HG02759 (cell line): ENCODE results near the gene SNX8.

Experiments used
- ATAC-seq: cut with Tn5 transposase; IDR thresholded peaks from one replicate; pipeline ENCODE4 v1.9.1; 2021; ENCODE audit warnings: mild to moderate bottlenecking, moderate library complexity; ENCODE audit not compliant: unreplicated experiment

The SNX8 gene

DNA sequence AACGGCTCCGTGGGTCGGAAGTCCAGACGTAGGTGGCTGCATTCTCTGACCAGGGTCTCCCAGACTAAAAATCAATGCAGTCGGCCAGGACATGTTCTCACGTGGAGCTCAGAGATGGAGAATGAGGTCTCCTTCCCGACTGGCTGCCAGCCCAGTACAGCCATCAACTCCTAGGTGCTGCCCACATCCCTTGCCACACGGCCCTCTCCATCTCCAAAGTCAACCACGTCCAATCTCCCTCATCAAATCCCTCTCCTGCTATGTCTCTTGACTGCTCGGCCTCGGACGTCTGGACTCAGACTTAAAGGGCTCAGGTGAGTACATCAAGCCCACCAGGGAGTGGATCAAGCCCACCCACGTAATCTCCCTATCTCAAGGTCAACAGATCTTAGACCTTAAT, 88.4 kb downstream of the SNX8 start:
- no peak for ATAC-seq

- no peak for ATAC-seq
Observed at GRCh38 chr7:2225336-2225735, 88.9 kb downstream of the SNX8 start.

- no peak for ATAC-seq
Observed at GRCh38 chr7:2224934-2225333, 89.3 kb downstream of the SNX8 start.

DNA sequence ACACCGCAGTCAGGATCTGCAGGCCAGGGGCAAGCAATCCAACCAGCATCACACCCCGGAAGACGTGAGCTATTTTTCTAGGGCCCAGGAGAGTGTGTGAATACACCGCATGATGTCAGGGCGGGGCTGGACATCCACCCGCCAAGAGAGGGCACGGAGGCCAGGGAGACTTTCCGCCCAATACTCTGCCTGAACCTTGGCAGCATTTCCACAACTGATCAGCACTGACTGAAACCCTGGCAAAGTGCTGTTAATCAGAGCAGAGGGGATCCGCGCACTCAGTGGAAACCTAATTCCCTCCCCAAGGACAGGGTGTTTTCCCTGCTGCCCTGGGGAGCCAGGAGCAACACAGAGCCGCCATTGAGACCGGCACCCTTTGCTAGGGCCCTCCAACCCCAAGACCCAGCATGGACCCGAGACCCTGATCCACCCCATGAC, 89.7 kb downstream of the SNX8 start:
- no peak for ATAC-seq

DNA sequence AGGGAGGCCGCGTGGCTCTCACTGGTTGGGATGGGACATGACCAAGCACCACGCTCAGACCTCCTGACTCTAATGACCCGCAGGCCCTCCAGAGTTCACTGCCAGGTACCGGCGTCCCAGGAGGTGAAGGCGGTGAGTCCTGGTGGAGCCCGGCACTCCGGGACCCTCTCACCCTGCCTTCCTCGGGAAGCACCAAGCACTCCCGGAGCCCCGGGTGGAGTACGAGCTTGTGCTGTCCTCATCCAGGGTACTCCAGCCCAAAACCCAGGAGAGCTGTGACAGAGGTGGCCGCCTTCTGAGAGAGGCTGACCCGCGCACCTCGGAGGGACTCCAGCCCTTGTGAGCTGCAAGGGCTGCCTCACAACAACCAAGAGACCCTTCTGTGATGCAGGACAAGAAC, 90.9 kb downstream of the SNX8 start:
- ATAC-seq, result no peak

DNA sequence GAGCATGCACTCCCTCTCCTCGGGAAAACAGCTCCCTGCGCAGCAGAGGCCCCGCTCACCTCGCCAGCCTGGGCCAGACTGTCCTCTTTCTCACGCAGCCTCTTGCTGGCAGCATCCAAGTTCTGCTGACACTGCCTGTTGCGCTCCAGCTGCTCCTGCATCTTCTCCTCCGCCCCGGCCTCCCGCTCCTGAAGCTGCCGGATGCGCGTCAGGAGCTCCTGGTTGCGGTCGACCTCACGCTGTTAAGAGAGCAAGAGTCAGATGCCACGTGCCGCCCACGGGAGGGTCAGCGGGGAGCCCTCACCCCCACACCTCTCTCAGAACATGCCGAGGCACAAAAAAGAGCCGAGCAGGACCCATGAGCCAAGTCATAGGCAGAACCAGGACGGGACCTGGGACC, 91.7 kb downstream of the SNX8 start:
- ATAC-seq, result no peak

- no peak for ATAC-seq
Observed at GRCh38 chr7:2220954-2221353, 93.3 kb downstream of the SNX8 start.

DNA sequence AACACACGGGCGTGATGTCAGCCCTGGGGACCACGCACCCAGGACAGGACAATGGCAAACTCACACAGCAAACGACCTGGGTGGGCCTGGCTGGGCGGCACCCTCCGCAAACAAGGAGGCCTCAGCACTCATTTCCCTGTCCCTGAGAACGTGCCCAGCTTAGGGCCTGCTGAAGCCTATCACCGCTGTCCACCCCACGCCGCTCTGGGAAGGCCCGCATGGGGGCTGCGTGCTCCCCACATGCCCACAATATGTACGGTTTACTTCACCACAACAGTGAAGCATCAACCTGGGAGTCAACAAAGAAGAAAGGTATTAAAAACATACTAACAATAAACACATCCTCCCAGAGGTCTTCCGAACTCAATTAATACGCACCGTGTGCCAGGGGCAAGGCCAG, 93.7 kb downstream of the SNX8 start:
- no peak for ATAC-seq

DNA sequence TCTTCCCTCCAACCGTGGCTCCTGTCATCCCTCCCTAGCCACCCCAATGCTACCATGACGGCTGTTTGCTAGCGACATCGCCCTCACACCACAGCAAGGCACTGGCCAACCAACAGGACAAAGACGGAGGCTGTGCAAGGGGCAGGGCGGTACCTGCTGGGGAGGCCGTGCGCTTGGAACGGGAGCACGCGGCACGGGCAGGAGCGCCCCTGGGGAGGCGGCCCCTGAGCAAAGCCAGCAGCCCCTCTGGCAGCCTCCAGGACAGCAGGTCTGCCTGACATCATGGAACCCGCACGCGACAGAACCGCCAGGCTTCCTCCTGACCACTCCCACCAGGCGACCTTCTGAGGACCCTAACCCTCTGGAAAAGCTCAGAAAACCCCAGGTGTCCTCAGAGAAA, 94.2 kb downstream of the SNX8 start:
- no peak for ATAC-seq

DNA sequence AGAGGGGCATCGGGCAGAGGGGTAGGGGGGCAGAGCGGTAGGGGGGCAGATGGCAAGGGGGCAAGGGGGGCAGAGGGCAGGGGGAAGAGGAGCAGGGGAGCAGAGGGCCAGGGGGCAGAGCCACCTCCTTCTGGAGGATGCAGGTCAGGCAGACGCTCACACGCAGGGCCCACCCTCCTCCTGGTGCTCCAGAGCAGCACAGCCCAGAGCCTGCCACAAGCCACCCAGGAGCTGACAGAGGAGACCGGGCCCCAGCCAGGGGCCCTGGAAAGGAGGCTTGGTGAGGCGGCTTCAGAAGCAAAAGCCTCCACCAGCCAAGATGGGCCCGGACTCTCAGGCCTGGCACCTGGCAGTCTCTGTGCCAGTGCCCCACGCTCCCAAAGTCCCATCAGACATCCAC, 94.6 kb downstream of the SNX8 start:
- ATAC-seq, result no peak

GRCh38 chr7:2219136-2219535, 95.1 kb downstream of the SNX8 start:
- ATAC-seq, result no peak

GRCh38 chr7:2218444-2218785, 95.8 kb downstream of the SNX8 start:
- no peak for ATAC-seq

GRCh38 chr7:2217716-2218443, 96.4 kb downstream of the SNX8 start:
- ATAC-seq, result no peak

DNA sequence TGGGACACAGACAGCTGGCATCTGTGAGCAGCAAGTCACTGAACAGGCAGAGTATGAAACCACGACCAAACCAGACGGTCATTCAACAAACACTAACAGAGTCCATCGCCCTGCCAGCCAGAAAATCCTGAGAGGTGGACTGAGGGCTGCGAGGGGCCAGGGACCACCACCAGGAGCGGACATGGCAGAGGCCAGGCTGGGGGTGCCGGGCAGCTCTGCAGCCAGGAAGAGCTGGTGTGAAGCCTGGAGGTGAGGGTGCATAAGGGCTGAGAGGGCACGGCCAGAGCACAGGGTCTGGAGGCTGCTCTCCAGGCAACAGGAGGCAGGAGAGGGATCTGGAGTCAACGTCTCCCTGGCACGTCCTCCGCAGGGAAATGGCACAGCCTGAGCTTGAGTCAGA, 97.0 kb downstream of the SNX8 start:
- ATAC-seq, result no peak

DNA sequence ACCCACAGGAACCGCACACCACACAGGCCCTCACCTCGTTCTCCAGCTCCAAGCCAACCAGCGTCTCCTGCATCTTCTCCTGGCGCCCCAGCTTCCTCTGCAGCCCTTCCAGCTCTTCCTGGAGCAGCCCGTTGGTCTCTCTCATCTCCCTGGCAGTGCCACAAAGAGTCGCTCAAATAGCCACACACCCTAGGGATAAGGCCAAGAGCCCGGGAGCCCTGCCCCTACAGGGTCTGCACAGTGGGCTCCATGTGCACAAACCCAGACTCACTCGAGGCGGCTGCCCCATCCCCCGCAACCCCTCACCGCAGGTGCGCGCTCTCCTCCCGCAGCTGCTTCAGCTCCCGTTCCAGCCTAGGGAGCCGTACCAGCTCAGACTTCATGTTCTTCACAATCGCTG, 98.4 kb downstream of the SNX8 start:
- no peak for ATAC-seq

DNA sequence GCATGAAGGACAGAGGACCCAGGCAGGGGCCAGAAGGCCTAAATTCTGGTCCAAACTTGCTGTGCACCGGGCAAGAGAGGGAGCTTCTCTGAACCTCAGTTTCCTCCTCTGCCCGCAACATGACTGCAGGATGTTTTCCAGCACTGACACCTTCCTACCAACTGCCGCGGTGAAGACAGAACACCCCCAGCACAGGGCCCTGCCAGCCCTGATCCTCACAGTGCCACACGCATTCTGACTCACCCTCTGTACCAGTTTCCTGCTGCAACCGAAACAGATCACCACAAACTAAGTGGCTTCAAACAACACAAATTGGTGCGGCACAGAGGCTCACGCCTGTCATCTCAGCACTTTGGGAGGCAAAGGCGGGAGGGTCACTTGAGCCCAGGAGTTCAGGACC, 99.6 kb downstream of the SNX8 start:
- ATAC-seq, result no peak

GRCh38 chr7:2213551-2214215, 100.6 kb downstream of the SNX8 start:
- no peak for ATAC-seq

DNA sequence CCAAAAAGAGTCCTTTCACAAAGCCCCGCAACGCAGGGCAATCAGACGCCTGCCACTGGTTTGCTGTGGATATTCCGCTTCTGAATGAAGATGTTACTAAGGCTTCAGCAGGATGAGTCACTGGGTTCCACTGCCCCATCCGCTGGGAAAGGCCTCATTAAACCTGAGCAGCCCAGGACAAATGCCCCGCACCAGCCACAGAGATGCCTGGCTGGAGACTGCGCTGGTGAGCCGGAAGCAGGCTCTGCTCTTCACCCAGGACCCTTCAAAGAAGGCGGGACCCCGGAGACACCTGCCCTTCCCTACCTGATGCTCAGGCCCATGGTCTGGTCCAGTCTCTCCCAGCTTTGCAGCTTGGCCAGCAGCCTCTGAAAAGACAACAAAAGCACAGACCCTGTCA, 101.3 kb downstream of the SNX8 start:
- no peak for ATAC-seq

DNA sequence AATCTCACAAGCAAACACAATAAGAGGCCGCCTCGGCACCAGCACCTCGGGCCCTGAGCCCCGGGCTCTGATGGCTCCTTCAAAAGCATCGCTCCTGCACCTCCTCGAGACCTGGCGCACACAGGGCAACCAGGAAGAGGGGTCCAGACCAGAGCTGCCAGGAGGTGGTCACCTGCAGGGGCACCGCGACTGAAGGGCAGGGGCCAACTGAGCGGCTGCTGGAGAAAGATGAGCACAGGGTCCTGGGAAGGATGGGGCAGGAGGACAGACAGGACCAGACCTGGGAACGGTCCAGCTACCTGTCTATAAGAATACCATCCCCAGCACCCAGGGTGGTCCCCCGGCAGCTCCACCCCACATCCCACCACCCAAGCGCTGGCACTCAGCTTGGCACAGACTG, 102.3 kb downstream of the SNX8 start:
- no peak for ATAC-seq

DNA sequence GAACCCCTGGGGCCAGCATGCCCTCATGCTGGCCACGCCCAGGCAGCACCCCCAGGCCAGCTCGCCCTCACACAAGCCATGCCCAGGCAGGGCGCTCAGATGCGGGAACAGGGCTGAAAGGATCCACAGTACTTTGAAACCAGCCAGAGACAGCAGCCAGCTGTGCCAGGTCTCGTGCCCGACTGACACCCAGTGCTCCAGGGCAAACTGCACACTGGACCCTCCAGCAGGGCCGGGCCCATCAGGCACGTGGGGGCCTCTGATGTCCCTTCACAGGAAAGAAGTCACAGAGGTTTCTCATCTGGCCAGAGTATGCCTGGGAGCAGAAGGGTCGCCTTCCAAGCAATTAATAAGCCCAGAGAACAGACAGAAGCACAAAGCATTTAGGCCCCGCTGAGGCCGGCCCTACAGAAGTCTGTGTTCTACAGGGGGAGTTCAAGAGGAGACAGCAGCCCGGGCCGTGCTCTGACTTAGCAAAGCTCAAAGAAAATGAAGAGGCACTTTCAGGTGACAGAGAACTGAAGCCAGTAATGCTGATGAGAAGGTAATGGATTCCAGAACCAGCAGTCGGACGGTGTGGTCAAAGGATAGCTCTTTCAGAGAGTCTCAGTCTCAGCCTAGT, 102.9 kb downstream of the SNX8 start:
- ATAC-seq, result no peak

DNA sequence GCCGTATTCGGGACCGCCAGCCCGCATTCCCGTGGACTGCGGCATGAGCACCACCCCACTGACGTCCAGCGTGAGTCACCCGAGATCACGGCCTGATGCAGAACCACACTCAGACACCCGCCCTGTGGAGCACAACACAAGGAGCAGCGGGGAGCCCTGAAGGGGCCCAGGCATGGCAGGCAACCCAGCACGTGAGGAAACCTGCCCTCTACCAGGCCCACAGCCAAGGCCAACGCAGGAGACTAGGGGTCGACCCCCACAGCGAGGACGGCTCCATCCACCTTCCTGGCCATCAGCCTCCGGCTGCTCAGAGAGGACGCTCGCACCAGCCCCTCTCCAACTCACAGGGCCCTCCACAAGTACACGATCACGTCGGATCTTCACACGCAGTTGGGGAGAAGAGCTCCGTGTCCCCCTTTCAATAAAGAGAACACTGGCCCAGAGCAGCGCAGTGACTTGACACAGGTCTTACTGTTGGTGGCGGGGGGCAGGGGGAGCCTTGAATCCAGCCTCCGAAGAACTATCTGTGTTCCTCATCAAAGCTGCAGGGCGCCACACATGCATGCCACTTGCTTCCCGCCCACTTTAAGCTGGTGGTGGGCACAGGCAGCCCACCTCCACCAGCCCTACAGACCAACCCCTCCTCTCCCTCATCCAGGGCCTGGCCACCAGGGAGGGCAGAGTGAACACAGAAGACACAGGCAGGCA, 103.5 kb downstream of the SNX8 start:
- ATAC-seq, result no peak

DNA sequence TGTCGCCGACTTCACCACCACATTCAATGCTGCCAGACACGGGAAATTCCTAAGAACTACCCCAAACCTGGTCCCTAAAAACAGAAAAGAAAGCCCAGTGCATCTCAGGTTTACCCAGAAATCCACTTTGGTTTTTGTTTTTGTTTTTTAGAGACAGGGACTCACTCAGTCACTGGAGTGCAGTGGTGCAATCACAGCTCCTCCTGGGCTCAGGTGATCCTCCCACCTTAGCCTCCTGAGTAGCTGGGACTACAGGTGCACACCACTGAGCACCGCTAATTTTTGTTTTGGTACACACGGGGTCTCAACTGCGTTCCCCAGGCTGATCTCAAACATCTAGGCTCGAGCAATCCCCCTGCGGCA, 104.3 kb downstream of the SNX8 start:
- peak; percentile 18 for ATAC-seq
